ENCODE measurements around the gene SKA2. TPM values are rescaled to one million over a fixed set of nuclear protein-coding genes. Genes with fewer than 3 reads are reported as not detected.

SKA2 gene
- total and polyA plus RNA-seq, 2 donors (not counting 1 experiment from before 2014, with no cell fraction given), result 2.9 to 10.3 TPM

DNA sequence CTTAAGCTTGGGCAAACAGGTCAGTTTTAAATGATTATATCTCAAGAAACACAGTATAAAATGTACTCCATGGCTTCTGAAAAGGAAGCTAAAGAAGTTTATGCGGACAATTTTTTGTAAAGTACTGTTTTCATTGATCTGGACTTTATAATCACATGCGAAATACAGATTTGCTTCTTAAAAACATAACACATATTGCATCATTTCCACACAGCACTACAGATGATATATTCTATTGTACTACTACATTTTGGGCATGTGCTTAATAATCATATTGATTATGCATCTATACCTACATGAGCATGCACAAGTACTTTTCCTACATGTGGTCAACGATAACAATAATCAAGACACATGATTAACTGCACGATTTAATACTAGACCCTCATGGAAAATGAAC, 70.8 kb downstream of the SKA2 start:
- Mint-ChIP-seq H3K27me3 (no peaks in the 10 kb centered on the region), H3K4me1 (no peaks in the 10 kb centered on the region), H3K4me3 (no peak overlapping the region), H3K9me3 (ENCODE audit: insufficient read depth) (no peaks in the 10 kb centered on the region), H3K27ac (no peak overlapping the region)
- Histone ChIP-seq H3K36me3 (replicated peaks in 1 of 2; ENCODE audit: control extremely low read depth in 1 of 2, control insufficient read depth in 1 of 2, extremely low read depth in 1 of 2, insufficient read depth in 2 of 2, low read length in 1 of 2) (peaks cover 4 to 28% of the 10 kb centered on the region in 2 experiments), H3K9ac (ENCODE audit: low read length) (no peak overlapping the region), H3K79me2 (ENCODE audit: control insufficient read depth, insufficient read depth, low read length) (peaks cover 4% of the 10 kb centered on the region), H3K27me3 (replicated peaks in 1 of 4; ENCODE audit: control extremely low read depth in 1 of 4, control insufficient read depth in 3 of 4, insufficient read depth in 4 of 4, low read length in 3 of 4) (no peaks in the 10 kb centered on the region), H3K4me1 (ENCODE audit: control insufficient read depth in 2 of 2, insufficient read depth in 2 of 2, low read length in 2 of 2) (no peaks in the 10 kb centered on the region), H4K20me1 (ENCODE audit: control insufficient read depth, insufficient read depth, low read length, poor library complexity, severe bottlenecking) (no peaks in the 10 kb centered on the region), H3K27ac (ENCODE audit: low read length in 2 of 2) (no peak overlapping the region), H3K4me2 (replicated peaks; ENCODE audit: low read depth, low read length, poor library complexity, severe bottlenecking) (no peak overlapping the region), H2AFZ (ENCODE audit: insufficient read depth, low read depth, low read length, poor library complexity, severe bottlenecking) (no peak overlapping the region), H3K9me3 (ENCODE audit: control extremely low read depth in 1 of 3, control insufficient read depth in 2 of 3, insufficient read depth in 1 of 3, low read length in 2 of 3) (no peaks in the 10 kb centered on the region), H3K4me3 (ENCODE audit: control extremely low read depth in 1 of 5, extremely low read depth in 1 of 5, insufficient read depth in 1 of 5, low read depth in 2 of 5, low read length in 4 of 5) (no peak overlapping the region)
- no peak for TF ChIP-seq EZH2 (IDR thresholded peaks at IDR 0.05; ENCODE audit: borderline replicate concordance, insufficient read depth, low read depth, low read length, poor library complexity, severe bottlenecking)
- WGBS (ENCODE audit: insufficient coverage), result no CpG with 5 or more reads among the region's 4 CpGs
- CTCF ChIA-PET, result no interaction called here
- POLR2A ChIA-PET, result no interaction called here
- DNase-seq, result no peak
- intact Hi-C loops (cut with micrococcal nuclease), result no loop called here
- no peak for ATAC-seq (ENCODE audit: low read depth)

GRCh38 chr17:59074494-59074893, 80.5 kb downstream of the SKA2 start:
- CTCF ChIA-PET, result no interaction called here
- ATAC-seq (ENCODE audit: low read depth) (no peak), DNase-seq (no peak)
- no peaks in the 10 kb centered on the region for H3K27me3 ChIP-seq (replicated peaks in 1 of 4; ENCODE audit: control extremely low read depth in 1 of 4, control insufficient read depth in 3 of 4, insufficient read depth in 4 of 4, low read length in 3 of 4)
- H3K4me3 ChIP-seq (ENCODE audit: control extremely low read depth in 1 of 5, extremely low read depth in 1 of 5, insufficient read depth in 1 of 5, low read depth in 2 of 5, low read length in 4 of 5), result no peak overlapping the region
- Mint-ChIP-seq H3K9me3 (ENCODE audit: insufficient read depth) (no peaks in the 10 kb centered on the region), H3K27me3 (no peaks in the 10 kb centered on the region), H3K4me3 (no peak overlapping the region), H3K27ac (no peak overlapping the region), H3K4me1 (no peaks in the 10 kb centered on the region)
- TF ChIP-seq EZH2 (IDR thresholded peaks at IDR 0.05; ENCODE audit: borderline replicate concordance, insufficient read depth, low read depth, low read length, poor library complexity, severe bottlenecking), result no peak
- no peak for TF ChIP-seq CTCF (IDR thresholded peaks at IDR 0.05)
- no peak overlapping the region for H2AFZ ChIP-seq (ENCODE audit: insufficient read depth, low read depth, low read length, poor library complexity, severe bottlenecking)
- H3K4me1 ChIP-seq (ENCODE audit: control insufficient read depth in 2 of 2, insufficient read depth in 2 of 2, low read length in 2 of 2), result no peaks in the 10 kb centered on the region
- intact Hi-C loops (cut with micrococcal nuclease), result no loop called here
- no peaks in the 10 kb centered on the region for H4K20me1 ChIP-seq (ENCODE audit: control insufficient read depth, insufficient read depth, low read length, poor library complexity, severe bottlenecking)
- POLR2A ChIA-PET, result no interaction called here
- no peak overlapping the region for H3K27ac ChIP-seq (ENCODE audit: low read length in 2 of 2)
- H3K9me3 ChIP-seq (ENCODE audit: control extremely low read depth in 1 of 3, control insufficient read depth in 2 of 3, insufficient read depth in 1 of 3, low read length in 2 of 3), result no peaks in the 10 kb centered on the region
- H3K4me2 ChIP-seq (replicated peaks; ENCODE audit: low read depth, low read length, poor library complexity, severe bottlenecking), result no peak overlapping the region
- no peak overlapping the region for H3K9ac ChIP-seq (ENCODE audit: low read length)
- no peaks in the 10 kb centered on the region for H3K79me2 ChIP-seq (ENCODE audit: control insufficient read depth, insufficient read depth, low read length)
- H3K36me3 ChIP-seq (replicated peaks in 1 of 2; ENCODE audit: control extremely low read depth in 1 of 2, control insufficient read depth in 1 of 2, extremely low read depth in 1 of 2, insufficient read depth in 2 of 2, low read length in 1 of 2), result peaks cover 7 to 36% of the 10 kb centered on the region in 2 experiments
